Gastroesophageal sphincter (tissue), 4 donors: ENCODE measurements around the gene MCUB. TPM values are rescaled to one million over a fixed set of nuclear protein-coding genes. Genes with fewer than 3 reads are reported as not detected.

Source experiments
- ATAC-seq: fragments of 150-250 bp; one replicate; pipeline ENCODE4 v1.9.1; 2016; ENCODE audit warnings: mild to moderate bottlenecking, moderate library complexity
- H3K27ac ChIP-seq, 4 donors: fragments of 200-600 bp; sonication (generic) in 3 of 4; 1 replicate in 3 of 4; 2 replicates in 1 of 4; pipeline ENCODE4 v1.5.1; 2016 to 2019
- H3K27me3 ChIP-seq: fragments of 200-600 bp; sonication (generic); one replicate; pipeline ENCODE4 v1.5.1; 2019
- H3K36me3 ChIP-seq, 2 donors: fragments of 200-600 bp; sonication (generic); one replicate each; pipeline ENCODE4 v1.5.1; 2019; ENCODE audit warnings: control low read depth in 1 of 2
- H3K4me1 ChIP-seq, 3 donors: fragments of 200-600 bp; sonication (generic); 1 replicate in 2 of 3; 2 replicates in 1 of 3; pipeline ENCODE4 v1.5.1; 2016 to 2019; ENCODE audit warnings: control low read depth in 2 of 3
- H3K4me3 ChIP-seq, 2 donors: fragments of 200-600 bp; sonication (generic); one replicate each; pipeline ENCODE4 v1.5.1; 2019; ENCODE audit warnings: mild to moderate bottlenecking in 1 of 2, moderate library complexity in 1 of 2
- H3K9me3 ChIP-seq, 3 donors: fragments of 200-600 bp; sonication (generic); one replicate each; pipeline ENCODE4 v1.5.1; 2017 to 2019; ENCODE audit warnings: control low read depth in 2 of 3
- CTCF ChIP-seq, 4 experiments: fragments of 200-600 bp in 2 of 4; fragments of 450-650 bp in 2 of 4; sonication (generic) in 1 of 4; IDR thresholded peaks; one replicate each; pipeline ENCODE4 v1.5.1; 2017 to 2019; ENCODE audit warnings: antibody characterized with exemption in 4 of 4, mild to moderate bottlenecking in 2 of 4, moderate library complexity in 2 of 4
- EP300 ChIP-seq: sonication (generic); formaldehyde crosslinking; IDR thresholded peaks from one replicate; pipeline ENCODE4 v1.6.1; 2017; ENCODE audit warnings: antibody characterized with exemption, mild to moderate bottlenecking
- POLR2A ChIP-seq, 2 donors: fragments of 450-650 bp; IDR thresholded peaks; one replicate each; pipeline ENCODE4 v1.6.1; 2017; ENCODE audit warnings: antibody characterized with exemption in 2 of 2, mild to moderate bottlenecking in 2 of 2, moderate library complexity in 1 of 2
- POLR2AphosphoS5 ChIP-seq: sonication (generic); formaldehyde crosslinking; IDR thresholded peaks from one replicate; pipeline ENCODE4 v1.6.1; 2017; ENCODE audit warnings: antibody characterized with exemption
- WGBS, 2 donors: methylation state at CpG; one replicate each; pipeline ENCODE4 v1.1.5; 2018; ENCODE audit warnings: low coverage in 1 of 2; 5-methylcytosine and 5-hydroxymethylcytosine counted together
- total RNA-seq, 4 donors: library from RNA; depleted of rRNA; stranded (reverse); fragments of >200 nt; gene quantifications; one replicate each; pipeline ENCODE4 v1.1.0, GENCODE V29; 2016

MCUB gene
- total RNA-seq, 4 donors from 2014 or later, result 3.9 to 33.4 (median 13.3) TPM

GRCh38 chr4:109682875-109683274 is 122.8 kb downstream of the MCUB start:
- H3K9me3 ChIP-seq, result no peaks in the 10 kb centered on the region
- peaks cover 0 to 36% of the 10 kb centered on the region in 2 donors for H3K36me3 ChIP-seq
- no peak overlapping the region for H3K27ac ChIP-seq
- no peaks in the 10 kb centered on the region for H3K4me1 ChIP-seq
- 95 to 100% methylated on average over 2 of the region's 2 CpGs for WGBS, 2 donors
- no peaks in the 10 kb centered on the region for H3K27me3 ChIP-seq
- TF ChIP-seq POLR2A (IDR thresholded peaks at IDR 0.05) (no peak), EP300 (no peak), POLR2AphosphoS5 (no peak), CTCF (IDR thresholded peaks at IDR 0.05) (no peak)
- no peak for ATAC-seq
- no peak overlapping the region for H3K4me3 ChIP-seq

- no peaks in the 10 kb centered on the region for H3K27me3 ChIP-seq
- H3K4me1 ChIP-seq, result no peaks in the 10 kb centered on the region
- no peak for ATAC-seq
- H3K36me3 ChIP-seq, result peaks cover 0 to 38% of the 10 kb centered on the region in 2 donors
- WGBS, 2 donors, result 100% methylated on average over 1 to 2 of the region's 6 CpGs
- H3K9me3 ChIP-seq, result no peaks in the 10 kb centered on the region
- no peak overlapping the region for H3K27ac ChIP-seq
- no peak overlapping the region for H3K4me3 ChIP-seq
- TF ChIP-seq CTCF (IDR thresholded peaks at IDR 0.05) (no peak), POLR2AphosphoS5 (no peak), EP300 (no peak), POLR2A (IDR thresholded peaks at IDR 0.05) (no peak)
These were observed 123.7 kb downstream of the MCUB start for GRCh38 chr4:109683621-109684253.

GRCh38 chr4:109684727-109685126 is 124.7 kb downstream of the MCUB start:
- Histone ChIP-seq H3K4me3 (no peak overlapping the region), H3K4me1 (no peaks in the 10 kb centered on the region), H3K9me3 (no peaks in the 10 kb centered on the region), H3K36me3 (peaks cover 0 to 48% of the 10 kb centered on the region in 2 donors), H3K27ac (no peak overlapping the region), H3K27me3 (no peaks in the 10 kb centered on the region)
- ATAC-seq, result no peak
- TF ChIP-seq CTCF (IDR thresholded peaks at IDR 0.05), result no peak
- TF ChIP-seq POLR2A (IDR thresholded peaks at IDR 0.05), result no peak
- TF ChIP-seq EP300, result no peak
- TF ChIP-seq POLR2AphosphoS5, result no peak

- Histone ChIP-seq H3K9me3 (no peaks in the 10 kb centered on the region), H3K27me3 (no peaks in the 10 kb centered on the region), H3K4me3 (no peak overlapping the region), H3K36me3 (peaks cover 0 to 95% of the 10 kb centered on the region in 2 donors), H3K4me1 (no peaks in the 10 kb centered on the region), H3K27ac (no peak overlapping the region)
- WGBS, 2 donors, result 83 to 90% methylated on average over 5 to 6 of the region's 6 CpGs
- no peak for ATAC-seq
- TF ChIP-seq POLR2AphosphoS5, result no peak
- TF ChIP-seq POLR2A (IDR thresholded peaks at IDR 0.05), result no peak
- no peak for TF ChIP-seq EP300
- no peak for TF ChIP-seq CTCF (IDR thresholded peaks at IDR 0.05)
These were observed 130.8 kb downstream of the MCUB start for GRCh38 chr4:109690690-109691410.

- H3K27ac ChIP-seq, result no peak overlapping the region
- WGBS, 2 donors, result 100% methylated on average over 1 of the region's 1 CpG
- TF ChIP-seq POLR2AphosphoS5 (no peak), POLR2A (IDR thresholded peaks at IDR 0.05) (no peak), CTCF (IDR thresholded peaks at IDR 0.05) (no peak), EP300 (no peak)
- H3K4me1 ChIP-seq, result no peaks in the 10 kb centered on the region
- H3K36me3 ChIP-seq, result peaks cover 0 to 95% of the 10 kb centered on the region in 2 donors
- H3K4me3 ChIP-seq, result no peak overlapping the region
- H3K27me3 ChIP-seq, result no peaks in the 10 kb centered on the region
- ATAC-seq, result no peak
- H3K9me3 ChIP-seq, result no peaks in the 10 kb centered on the region
These were observed 131.4 kb downstream of the MCUB start for GRCh38 chr4:109691411-109691920.
